NCI-H2029 (cell line): Measurements from ENCODE around the gene CHD2.
"Not testable (repeated sequence)": the region's sequence is repeated elsewhere in the genome, so short reads cannot be mapped to it uniquely, and the experiment has no call there.

Experiments
- DNase-seq: peaks from one replicate; lab custom pipeline; 2025; lab: John Stamatoyannopoulos, UW

Gene CHD2

GRCh38 chr15:92899948-92900730, at the start of gene CHD2:
CHD2 (plus strand) TSS chr15:92900324; CDS start chr15:92901238, 914 bp downstream.
- peak; percentile 56 for DNase-seq

DNA sequence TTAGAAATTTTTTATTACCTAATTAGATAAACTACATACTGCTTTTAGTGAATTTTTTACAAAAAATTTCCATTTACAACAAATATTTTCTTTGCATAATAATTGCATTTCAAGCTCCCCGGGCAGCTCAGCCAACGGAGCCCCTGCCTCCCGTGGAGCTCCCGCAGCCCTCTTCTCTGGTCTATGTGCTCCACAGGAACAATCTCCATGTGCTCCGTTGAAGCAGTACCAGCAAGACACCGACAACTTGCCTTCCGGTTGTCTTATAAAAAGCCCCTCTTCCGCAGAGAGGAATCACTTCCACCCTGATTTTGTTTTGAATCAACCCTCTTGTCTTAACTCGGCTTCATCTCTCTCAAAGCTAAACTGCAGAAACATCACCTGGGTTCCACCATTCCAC, 46.9 kb upstream of the CHD2 start:
- no peak for DNase-seq

- no peak for DNase-seq
Observed at GRCh38 chr15:92861742-92862141, 38.4 kb upstream of the CHD2 start.

DNA sequence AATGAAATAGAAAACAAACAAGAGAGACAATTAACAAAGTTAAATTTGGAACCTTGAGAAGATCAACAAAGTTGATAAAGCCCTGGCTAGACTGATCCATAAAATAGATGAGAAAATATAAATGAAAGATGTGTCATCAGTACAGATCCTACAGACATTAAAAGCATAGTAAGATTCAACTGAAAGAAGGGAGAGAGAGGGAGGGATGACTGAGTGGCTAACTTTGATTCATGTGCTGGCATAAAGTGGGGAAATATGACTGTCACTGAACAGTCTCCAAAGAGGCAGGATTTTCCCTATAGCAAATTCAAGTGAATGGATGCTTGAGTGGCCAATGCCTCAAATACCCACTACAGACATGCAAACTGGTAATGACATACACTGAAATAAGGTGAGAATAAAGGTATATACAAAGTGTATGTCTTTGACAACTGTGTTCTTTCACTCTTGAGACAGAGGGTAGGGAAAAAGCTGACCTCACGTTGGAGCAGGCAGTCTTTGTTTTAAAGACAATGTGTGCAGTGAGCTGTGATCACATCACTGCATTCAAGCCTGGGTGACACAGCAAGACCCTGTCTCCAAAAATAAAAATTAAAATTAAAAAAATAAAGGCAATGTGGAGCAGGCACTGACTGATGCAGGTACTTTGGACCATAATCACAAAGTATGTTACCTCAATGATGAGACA, 35.9 kb upstream of the CHD2 start:
- no peak for DNase-seq

DNA sequence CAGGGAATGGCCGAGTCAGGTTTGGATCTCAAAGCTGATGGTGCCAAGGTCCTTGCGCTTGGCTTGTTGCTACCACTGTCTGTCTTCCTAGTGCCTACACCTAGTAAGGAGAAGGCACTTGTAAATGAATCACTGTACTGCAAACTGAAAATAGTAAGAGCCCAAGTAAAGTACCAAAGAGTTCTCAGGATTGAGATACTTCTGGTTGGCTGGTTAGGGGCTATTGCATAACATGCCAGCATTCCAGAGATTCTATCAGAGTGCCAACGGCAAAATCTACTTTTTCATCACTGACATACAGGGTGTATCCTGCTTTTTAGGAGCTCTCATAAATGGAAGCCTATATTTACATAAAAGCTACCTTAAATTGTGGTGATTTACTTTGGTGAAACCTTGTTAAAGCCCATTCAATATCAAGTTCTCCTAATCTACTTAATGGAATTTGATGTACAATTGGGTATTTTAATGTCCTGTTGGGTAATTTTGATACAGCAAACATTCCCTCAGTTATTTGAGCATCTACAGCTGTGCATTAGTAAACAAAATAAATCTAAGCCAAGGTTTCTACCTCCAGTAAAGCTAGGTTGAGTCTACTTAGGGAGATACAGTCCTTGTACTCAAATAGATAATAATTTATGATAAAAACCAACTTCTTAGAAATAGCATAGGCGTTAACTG, 30.7 kb upstream of the CHD2 start:
- DNase-seq, result no peak

GRCh38 chr15:92870010-92870591, 30.0 kb upstream of the CHD2 start:
- no peak for DNase-seq

DNA sequence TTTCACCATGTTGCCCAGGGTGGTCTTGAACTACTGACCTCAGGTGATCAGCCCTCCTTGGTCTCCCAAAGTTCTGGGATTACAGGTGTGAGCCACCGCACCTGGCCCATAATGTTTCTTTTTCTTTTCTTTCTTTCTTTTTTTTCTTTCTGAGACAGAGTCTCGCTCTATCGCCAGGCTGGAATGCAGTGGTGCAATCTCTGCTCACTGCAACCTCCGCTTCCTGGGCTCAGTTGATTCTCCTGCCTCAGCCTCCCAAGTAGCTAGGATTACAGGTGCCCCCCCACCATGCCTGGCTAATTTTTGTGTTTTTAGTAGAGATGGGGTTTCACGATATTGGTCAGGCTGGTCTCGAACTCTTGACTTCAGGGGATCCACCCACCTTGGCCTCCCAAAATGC, 27.2 kb upstream of the CHD2 start:
- not testable (repeated sequence) for DNase-seq

DNA sequence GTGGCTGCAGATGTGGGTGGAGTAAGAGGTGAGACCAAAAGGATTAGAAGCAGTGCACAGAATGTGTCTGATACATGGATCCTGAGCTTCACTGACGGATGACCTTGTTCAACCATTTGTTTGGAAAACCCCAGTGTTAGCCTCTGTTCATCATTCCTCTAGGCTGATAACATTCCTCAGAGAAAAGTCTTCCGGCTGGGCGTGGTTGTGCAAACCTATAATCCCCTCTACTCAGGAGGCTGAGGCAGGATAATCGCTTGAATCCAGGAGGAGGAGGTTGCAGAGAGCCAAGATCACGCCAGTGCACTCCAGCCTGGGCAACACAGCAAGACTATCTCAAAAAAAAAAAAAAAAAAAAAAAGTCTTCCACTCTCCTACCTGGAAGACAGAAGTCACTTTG, 23.1 kb upstream of the CHD2 start:
- DNase-seq, result no peak

GRCh38 chr15:92877416-92877815, 22.7 kb upstream of the CHD2 start:
- DNase-seq, result no peak

DNA sequence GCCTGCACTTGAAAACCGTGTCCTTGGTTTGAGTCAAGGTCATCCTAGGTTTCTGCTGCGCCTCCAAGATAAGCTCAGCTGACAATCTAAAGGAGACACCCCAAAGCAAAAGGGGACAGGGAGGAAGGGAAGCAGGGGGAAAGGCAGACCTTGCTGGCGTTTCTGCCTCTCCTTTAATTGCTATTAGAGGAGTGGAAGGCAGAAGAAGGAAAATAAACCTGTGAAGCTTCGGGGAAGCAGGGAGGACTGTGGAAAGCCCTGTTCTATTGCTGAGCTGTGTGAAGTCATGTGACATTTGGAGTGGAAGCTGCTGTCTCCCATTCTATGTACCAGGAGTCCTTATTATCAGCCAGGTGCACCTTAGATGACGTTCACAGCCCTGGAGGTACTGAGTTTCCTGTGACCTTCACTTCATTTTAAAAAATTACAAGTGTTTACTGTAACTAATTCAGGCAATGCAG, 21.5 kb upstream of the CHD2 start:
- DNase-seq, result peak; percentile 74

DNA sequence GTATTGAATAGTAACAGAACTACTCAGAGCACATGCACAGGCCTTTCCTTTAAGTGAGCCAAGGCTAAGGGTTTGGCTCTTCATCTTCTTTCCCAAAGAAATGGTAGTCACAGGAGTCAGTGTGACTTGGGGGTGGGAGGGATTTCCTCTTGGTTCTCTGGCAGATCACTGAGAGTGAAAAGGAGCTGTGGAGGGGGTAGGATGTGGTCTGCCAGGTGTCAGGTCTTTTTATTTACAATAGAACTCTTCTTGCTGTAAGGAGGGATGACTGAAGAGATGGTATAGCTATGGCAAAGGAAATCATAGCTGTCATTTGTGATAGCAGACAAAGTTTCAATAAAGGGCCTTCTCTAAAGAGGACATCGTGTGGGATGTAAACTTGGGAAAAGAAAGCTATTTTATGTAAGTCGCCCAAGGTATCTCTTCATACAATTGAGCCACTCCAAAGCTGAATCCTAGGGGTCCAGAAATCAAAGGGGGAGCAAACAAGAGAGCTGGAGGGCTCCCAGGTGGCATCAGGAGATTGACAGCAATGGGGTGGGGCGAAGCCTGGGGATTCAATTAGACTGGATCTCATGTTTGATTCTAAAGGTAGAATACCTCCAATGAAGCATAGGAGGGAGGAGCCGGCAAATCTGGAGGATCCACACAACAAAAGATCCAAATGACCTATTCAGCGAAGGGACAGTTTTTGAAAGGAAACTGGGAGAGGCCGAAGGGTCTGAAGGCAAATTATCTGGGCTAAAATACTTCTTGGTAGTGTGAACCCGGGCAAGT, 20.0 kb upstream of the CHD2 start:
- no peak for DNase-seq

- no peak for DNase-seq
Observed at GRCh38 chr15:92880796-92881195, 19.3 kb upstream of the CHD2 start.

DNA sequence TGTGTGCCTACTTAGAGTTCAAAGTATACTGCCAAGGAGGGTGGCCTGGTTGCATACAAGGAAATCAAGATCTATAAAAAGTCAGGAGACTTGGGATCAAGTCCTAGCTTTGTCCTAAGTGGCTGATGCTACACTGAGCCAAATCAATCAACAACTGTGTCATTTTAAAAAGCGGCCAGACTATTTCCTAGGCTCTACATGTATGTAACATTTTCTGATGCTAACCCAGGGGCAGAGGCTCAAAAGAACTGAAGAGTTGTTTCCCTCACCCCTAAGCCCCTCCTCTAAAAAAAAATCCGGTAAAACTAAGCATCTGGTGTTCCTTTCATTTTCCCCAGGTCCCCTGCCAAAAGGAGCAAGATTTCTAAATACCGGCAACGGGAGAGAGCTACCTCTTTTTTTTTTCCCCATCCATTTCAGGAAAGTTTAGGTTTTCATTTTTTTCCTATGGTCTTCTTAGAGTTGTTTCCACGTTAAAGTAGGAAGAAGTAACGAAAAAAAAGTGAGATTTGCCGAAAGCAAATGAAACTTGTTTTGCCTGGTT, 18.8 kb upstream of the CHD2 start:
- no peak for DNase-seq

DNA sequence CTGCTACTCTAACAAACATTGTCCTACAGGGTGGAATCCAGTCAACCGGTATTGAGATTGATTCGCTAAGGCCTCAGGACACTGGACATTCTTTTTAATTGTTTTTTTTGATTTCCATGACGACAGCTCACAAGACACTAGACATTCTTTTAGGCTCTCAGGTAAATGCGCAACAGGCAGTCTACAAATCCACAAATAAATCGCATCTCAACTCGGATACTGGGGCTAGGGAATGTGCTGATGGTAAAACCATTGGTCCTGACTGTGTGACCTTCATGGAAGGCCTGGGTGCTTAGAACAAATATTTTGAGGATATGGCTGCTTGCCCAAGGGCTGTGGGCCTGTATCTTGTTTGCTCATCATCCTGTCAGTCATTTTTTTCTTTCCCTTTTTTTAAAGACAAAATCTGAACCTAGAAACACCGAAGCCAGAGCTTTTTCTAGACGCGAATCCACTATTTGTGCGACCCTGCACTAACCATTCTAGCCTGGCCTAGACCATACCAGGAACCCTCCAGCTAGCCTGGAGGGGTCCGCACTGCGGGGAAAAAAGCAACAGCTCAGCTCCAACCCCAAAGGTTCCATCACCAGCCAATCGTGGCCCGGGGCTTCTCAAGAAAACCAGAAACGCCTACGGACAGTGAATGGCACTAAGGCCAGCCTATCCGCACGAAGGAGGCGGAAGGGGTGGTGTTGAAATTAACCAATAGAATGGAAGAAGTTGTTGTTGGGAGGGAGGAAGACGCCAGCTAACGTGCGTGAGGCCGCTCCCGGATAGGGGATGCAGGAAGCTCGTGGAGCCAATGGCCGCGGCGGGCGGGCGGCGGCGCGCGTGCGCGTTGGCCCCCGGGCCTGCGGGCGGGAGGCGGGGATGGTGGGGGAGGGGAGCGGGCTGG, 18.1 kb upstream of the CHD2 start:
- peak; percentile 95 for DNase-seq

GRCh38 chr15:92882697-92883162, 17.4 kb upstream of the CHD2 start:
- DNase-seq, result no peak

- DNase-seq, result no peak
Observed at GRCh38 chr15:92883163-92883875, 16.8 kb upstream of the CHD2 start.

DNA sequence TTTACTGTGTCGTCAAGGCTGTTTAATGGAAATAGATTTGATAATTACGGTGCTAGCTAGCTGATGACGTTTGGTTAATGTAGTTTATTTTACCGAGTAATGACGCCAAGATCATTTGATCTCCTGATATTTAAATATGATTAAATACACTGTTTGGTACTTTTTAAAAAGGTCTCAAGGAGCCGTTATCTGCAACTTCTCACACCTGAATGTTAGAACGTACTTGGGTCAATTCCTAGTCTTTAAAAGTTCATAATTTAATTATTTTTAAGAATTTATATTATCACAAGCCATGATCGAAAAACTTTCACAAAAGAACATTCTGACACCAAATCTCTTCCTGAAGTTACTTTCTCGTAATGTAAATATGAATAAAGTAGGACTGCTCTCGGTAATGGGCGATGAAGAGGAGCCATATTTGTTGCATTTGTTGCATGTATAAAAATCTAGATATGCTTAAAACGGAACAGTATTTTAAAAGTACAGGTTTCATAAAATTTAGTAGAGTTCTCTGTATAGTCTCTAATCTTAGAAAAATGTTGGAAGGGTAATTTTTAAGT, 16.2 kb upstream of the CHD2 start:
- no peak for DNase-seq

DNA sequence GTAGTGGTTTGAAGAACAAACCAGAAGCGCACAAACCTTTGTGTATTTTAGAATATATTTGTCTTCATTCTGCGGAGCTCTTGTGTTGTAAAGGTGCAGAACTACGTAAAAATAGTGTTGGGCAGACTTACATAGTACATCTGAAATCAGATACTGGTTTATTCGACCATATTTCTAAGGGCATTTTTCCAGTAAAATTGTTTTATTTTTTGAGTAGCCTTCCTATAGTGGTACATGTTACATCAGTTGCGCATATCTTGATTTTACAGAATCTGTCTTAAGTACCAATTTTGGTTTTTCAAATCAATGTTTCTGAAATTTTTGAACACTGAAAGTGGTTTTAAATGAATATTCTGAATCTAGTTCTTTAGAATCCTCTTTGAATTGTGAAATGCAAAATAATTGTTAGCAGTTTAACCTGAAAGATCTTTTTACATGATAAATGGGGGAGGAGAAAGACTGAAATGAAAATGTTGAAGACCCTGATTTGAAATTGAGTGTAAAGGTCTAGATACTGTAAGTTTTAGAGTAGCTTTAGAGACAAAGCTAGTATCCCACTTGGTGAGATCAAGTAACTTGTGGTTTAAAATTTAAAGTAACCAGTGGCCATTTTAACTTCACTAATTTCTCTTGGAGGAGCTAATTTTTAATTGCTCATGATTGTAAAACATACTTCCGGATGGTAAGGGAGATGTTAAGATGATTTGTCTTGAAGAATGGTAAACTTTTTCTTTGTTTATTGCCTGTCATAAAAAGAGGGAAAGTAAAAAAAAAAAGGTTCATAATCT, 15.5 kb upstream of the CHD2 start:
- no peak for DNase-seq
